OCI-LY1 (cell line): ENCODE results near the gene SMIM29.

ENCODE experiments used
- EZH2 ChIP-seq: fragments of 200-600 bp; sonication (generic), shearing (Covaris generic); IDR thresholded peaks from 2 replicates; pipeline ENCODE4 v1.8.0; 2017; ENCODE audit warnings: borderline replicate concordance, mixed run types, mild to moderate bottlenecking, antibody characterized with exemption, low read length, moderate library complexity, mixed read lengths
- TF ChIP-seq, protein P1 (sequence below): fragments of 200-600 bp; sonication (generic), shearing (Covaris generic); IDR thresholded peaks from 2 replicates; pipeline ENCODE4 v1.5.1; 2017; ENCODE audit warnings: mild to moderate bottlenecking, antibody characterized with exemption, low read length, moderate library complexity, mixed read lengths

DNA sequence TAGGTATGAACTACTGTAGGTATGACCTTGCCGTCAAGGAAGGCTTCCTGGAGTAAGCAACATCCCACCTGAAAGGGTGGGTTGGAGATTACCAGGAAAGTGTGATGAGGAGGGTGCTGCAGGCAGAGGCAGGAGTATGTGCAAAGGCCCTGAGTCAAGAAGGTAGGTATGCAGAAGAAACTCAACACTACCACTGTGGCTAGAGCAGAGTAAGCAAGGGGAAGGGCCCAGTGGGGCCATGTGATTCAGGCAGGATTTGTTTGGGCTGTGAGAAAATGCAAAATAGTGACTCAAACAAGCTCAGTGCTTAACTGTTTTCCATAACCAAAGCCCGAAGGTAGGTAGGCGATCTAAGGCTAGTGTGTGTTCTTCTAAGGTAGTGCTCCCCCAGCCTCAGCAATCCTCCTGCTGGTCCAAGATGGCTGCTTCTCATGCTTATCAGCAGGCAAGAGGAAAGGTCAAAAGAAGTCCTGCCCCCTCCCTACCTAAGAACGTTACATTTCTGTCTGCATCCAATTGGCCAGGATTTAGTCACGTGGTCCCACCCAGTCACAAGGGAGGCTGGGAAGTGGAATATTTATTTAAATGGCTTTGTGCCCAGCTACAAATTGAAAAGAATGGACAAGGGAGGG, 48.4 kb downstream of the SMIM29 start:
- TF ChIP-seq, protein P1, sequence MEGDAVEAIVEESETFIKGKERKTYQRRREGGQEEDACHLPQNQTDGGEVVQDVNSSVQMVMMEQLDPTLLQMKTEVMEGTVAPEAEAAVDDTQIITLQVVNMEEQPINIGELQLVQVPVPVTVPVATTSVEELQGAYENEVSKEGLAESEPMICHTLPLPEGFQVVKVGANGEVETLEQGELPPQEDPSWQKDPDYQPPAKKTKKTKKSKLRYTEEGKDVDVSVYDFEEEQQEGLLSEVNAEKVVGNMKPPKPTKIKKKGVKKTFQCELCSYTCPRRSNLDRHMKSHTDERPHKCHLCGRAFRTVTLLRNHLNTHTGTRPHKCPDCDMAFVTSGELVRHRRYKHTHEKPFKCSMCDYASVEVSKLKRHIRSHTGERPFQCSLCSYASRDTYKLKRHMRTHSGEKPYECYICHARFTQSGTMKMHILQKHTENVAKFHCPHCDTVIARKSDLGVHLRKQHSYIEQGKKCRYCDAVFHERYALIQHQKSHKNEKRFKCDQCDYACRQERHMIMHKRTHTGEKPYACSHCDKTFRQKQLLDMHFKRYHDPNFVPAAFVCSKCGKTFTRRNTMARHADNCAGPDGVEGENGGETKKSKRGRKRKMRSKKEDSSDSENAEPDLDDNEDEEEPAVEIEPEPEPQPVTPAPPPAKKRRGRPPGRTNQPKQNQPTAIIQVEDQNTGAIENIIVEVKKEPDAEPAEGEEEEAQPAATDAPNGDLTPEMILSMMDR, result no peak
- no peak for TF ChIP-seq EZH2
